Stomach (tissue), 9 donors: Measurements from ENCODE around the gene STARD5. TPM values are rescaled to one million over a fixed set of nuclear protein-coding genes. Genes with fewer than 3 reads are reported as not detected.

Experiments used
- DNase-seq, 2 donors: peaks; one replicate each; pipeline versions ENCODE4 v3.0.0 to v3.0.0-alpha.2; 2013 to 2019
- H3K27ac ChIP-seq, 5 donors: fragments of 200-600 bp in 4 of 5; sonication (generic) in 4 of 5; one replicate each; pipeline ENCODE4 v1.5.1; 2013 to 2019; ENCODE audit warnings: mild to moderate bottlenecking in 1 of 5, moderate library complexity in 1 of 5
- H3K27me3 ChIP-seq, 3 donors: fragments of 200-600 bp; sonication (generic); one replicate each; pipeline ENCODE4 v1.5.1; 2017 to 2019; ENCODE audit warnings: mixed run types in 1 of 3
- H3K36me3 ChIP-seq, 4 donors: fragments of 200-600 bp; sonication (generic); 1 replicate in 3 of 4; 2 replicates in 1 of 4; pipeline ENCODE4 v1.5.1; 2016 to 2019
- H3K4me1 ChIP-seq, 4 donors: fragments of 200-600 bp; sonication (generic); one replicate each; pipeline ENCODE4 v1.5.1; 2016 to 2019
- H3K4me3 ChIP-seq, 4 donors: fragments of 200-600 bp; sonication (generic) in 3 of 4; one replicate each; pipeline ENCODE4 v1.5.1; 2016 to 2019; ENCODE audit warnings: mild to moderate bottlenecking in 1 of 4
- H3K9me3 ChIP-seq, 4 donors: fragments of 200-600 bp; sonication (generic); one replicate each; pipeline ENCODE4 v1.5.1; 2016 to 2019
- EP300 ChIP-seq: sonication (generic); formaldehyde crosslinking; IDR thresholded peaks from one replicate; pipeline ENCODE4 v1.6.1; 2017; ENCODE audit warnings: antibody characterized with exemption
- POLR2A ChIP-seq, 4 donors: fragments of 450-650 bp; IDR thresholded peaks; one replicate each; pipeline ENCODE4 v1.6.1; 2016; ENCODE audit warnings: antibody characterized with exemption in 4 of 4, control low read depth in 2 of 4, mild to moderate bottlenecking in 1 of 4, moderate library complexity in 1 of 4
- POLR2AphosphoS5 ChIP-seq, 3 donors: sonication (generic); formaldehyde crosslinking; IDR thresholded peaks; one replicate each; pipeline ENCODE4 v1.6.1; 2016; ENCODE audit warnings: antibody characterized with exemption in 3 of 3
- WGBS, 5 donors: extraction: QIAGEN DNeasy Blood & Tissue Kit in 3 of 5; methylation state at CpG; one replicate each; pipeline versions ENCODE4 v1.1.5 to v1.1.7; 2013 to 2018; 5-methylcytosine and 5-hydroxymethylcytosine counted together
- intact Hi-C: fragments of 100-400 bp; cut with DNase I; formaldehyde crosslinking; loops from one replicate; pipeline ENCODE4 v1.15.1; 2023; ENCODE audit warnings: low total_unique reads
- polyA plus RNA-seq, 3 donors: library from polyadenylated mRNA; stranded (reverse); fragments of 200-250 nt; gene quantifications; one replicate each; pipeline ENCODE4 v1.2.3, GENCODE V29; 2013
- total RNA-seq, 5 donors: library from RNA; depleted of rRNA; stranded (reverse); fragments of >200 nt; gene quantifications; one replicate each; pipeline versions ENCODE4 v1.1.0 to v1.2.3, GENCODE V29; 2014 to 2016
- TF ChIP-seq, protein P1 (sequence below), 7 experiments: fragments of 450-650 bp in 4 of 7; fragments of 200-600 bp in 3 of 7; sonication (generic) in 3 of 7; IDR thresholded peaks; one replicate each; pipeline ENCODE4 v1.5.1; 2016 to 2019; ENCODE audit warnings: antibody characterized with exemption in 7 of 7, control low read depth in 2 of 7, mild to moderate bottlenecking in 1 of 7
- donor health status: healthy with polysubstance abuse.
- donor health status: Bipolar disorder and iron deficiency.
- donor health status: healthy.

STARD5 gene
- total and polyA plus RNA-seq, 8 donors = 0.89 to 157 (median 4.2) TPM; not detected in 1

DNA sequence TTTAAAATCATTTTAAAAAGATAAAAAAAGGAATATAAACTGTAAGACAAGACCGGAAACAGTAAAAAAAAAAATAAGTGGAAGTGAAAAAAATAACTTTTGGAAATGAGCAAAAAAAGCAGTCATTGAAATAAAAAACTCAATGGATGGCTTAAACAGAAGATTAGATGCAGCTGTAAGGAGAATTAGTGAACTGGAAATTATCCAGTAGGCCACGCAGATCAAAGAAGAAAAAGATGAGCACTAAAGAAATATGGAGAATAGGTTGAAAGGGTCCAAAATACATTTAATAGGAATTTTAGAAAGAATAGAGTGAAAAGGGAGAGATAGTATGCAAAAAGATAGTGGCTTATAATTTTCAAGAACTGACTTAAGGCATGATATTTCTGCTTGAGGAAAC is 47.0 kb downstream of the STARD5 start:
- peaks cover 0 to 23% (median 12%) of the 10 kb centered on the region in 4 donors for H3K4me1 ChIP-seq
- peaks cover 0 to 10% (median 3%) of the 10 kb centered on the region in 4 donors for H3K36me3 ChIP-seq
- intact Hi-C loops = no loop called here
- 90 to 98% (median 97%) methylated on average over 2 of the region's 2 CpGs for WGBS, 5 donors
- TF ChIP-seq, protein P1, sequence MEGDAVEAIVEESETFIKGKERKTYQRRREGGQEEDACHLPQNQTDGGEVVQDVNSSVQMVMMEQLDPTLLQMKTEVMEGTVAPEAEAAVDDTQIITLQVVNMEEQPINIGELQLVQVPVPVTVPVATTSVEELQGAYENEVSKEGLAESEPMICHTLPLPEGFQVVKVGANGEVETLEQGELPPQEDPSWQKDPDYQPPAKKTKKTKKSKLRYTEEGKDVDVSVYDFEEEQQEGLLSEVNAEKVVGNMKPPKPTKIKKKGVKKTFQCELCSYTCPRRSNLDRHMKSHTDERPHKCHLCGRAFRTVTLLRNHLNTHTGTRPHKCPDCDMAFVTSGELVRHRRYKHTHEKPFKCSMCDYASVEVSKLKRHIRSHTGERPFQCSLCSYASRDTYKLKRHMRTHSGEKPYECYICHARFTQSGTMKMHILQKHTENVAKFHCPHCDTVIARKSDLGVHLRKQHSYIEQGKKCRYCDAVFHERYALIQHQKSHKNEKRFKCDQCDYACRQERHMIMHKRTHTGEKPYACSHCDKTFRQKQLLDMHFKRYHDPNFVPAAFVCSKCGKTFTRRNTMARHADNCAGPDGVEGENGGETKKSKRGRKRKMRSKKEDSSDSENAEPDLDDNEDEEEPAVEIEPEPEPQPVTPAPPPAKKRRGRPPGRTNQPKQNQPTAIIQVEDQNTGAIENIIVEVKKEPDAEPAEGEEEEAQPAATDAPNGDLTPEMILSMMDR (IDR thresholded peaks at IDR 0.05) = no peak
- TF ChIP-seq POLR2A (IDR thresholded peaks at IDR 0.05) = no peak
- no peak for TF ChIP-seq POLR2AphosphoS5 (IDR thresholded peaks at IDR 0.05)
- TF ChIP-seq EP300 = no peak
- H3K9me3 ChIP-seq = no peaks in the 10 kb centered on the region
- H3K27ac ChIP-seq = no peak overlapping the region
- no peak overlapping the region for H3K4me3 ChIP-seq
- no peak for DNase-seq
- H3K27me3 ChIP-seq = no peaks in the 10 kb centered on the region

DNA sequence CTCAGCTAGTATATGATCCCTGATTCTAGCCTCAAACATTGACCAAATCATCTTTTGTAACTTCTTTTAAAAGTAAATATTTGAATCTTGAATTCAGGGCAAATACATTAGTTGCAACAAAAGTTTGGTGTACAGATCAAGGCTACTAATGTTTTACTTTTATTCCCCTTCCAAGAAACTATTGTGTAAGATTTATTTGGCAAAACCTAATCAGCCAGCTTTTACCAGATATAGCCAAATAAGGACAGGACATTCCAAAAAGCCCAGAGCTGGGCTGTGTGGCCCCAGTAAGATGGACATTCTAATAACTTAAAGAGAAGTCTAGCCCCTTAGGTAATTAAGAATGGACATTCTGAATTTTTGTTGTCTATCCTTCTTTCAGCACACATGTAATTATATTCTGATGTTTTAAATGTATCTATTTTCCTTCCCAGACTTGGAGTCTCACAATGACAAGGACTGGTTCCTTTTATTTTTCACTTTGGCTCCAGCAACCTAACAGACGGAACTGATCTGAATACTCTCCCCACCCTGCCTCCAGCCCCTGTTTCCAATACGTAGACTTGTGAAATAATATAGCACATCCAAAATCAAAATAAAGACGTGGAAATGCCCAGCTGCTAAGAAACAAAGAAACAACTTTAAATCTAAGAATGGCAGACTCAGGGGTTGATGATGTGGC is 48.1 kb downstream of the STARD5 start:
- DNase-seq = peak in 1 of 2 donors; percentile 51
- peaks cover 0 to 4% (median under 1%) of the 10 kb centered on the region in 4 donors for H3K36me3 ChIP-seq
- H3K9me3 ChIP-seq = no peaks in the 10 kb centered on the region
- no peaks in the 10 kb centered on the region for H3K27me3 ChIP-seq
- peaks cover 0 to 23% (median 12%) of the 10 kb centered on the region in 4 donors for H3K4me1 ChIP-seq
- H3K27ac ChIP-seq = peak overlapping the region in 4 of 5 donors; percentile 44 to 57 (median 49)
- H3K4me3 ChIP-seq = no peak overlapping the region
- intact Hi-C loops = no loop called here
- WGBS, 5 donors = 58 to 73% (median 69%) methylated on average over 3 of the region's 3 CpGs
- TF ChIP-seq POLR2AphosphoS5 (IDR thresholded peaks at IDR 0.05) (no peak), POLR2A (IDR thresholded peaks at IDR 0.05) (no peak), EP300 (no peak)
- TF ChIP-seq, protein P1 (IDR thresholded peaks at IDR 0.05) = no peak

DNA sequence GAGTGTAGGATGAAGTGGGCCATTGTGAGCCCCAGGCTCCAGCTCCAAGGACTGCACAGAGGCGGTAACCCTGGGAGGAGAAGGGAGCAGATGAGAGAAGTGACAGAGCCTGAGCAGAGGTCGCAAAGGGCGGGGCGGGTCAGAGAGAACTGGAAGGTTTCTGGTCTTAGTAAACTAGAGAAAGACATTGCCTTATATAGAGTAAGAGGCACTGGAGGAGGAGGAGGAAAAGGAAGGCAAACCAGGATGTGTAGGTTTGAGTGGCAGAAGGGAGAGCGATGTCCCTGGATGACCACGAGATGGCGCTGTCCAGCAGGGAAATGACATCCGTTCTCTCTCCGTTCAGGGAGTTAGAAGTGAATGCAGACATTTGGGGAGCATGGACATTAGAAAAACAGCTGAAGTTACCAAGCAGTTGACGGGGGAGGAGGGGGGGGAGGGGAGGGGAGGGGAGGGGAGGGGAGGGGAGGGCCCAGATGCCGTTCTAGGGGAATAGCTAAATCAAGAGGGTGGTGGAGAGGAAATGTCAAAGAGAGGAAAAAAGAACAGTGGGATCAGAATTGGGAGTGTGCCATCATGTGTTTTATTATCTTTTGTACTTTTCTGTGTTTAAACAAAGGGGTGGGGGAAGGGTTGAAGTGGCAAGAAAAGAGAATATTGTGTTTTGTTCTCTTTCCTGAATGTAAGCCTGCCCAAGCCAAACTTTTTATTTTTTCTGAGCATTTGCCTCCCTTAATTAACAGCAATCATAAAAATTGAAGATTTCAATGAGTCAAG is 48.8 kb downstream of the STARD5 start:
- Histone ChIP-seq H3K36me3 (peaks cover 0 to 4% (median 0%) of the 10 kb centered on the region in 4 donors), H3K4me3 (no peak overlapping the region), H3K27me3 (no peaks in the 10 kb centered on the region), H3K27ac (peak overlapping the region in 3 of 5 donors; percentile 45 to 57 (median 53)), H3K9me3 (no peaks in the 10 kb centered on the region), H3K4me1 (peaks cover 0 to 19% (median 12%) of the 10 kb centered on the region in 4 donors)
- intact Hi-C loops = loop anchor here (5.0 kb wide), 1 partner anchor 132 kb away; no protein-coding TSS in a partner anchor
- peak; percentile 80 to 94 for DNase-seq
- 9 to 11% (median 10%) methylated on average over 10 to 11 of the region's 11 CpGs for WGBS, 5 donors
- TF ChIP-seq POLR2A (IDR thresholded peaks at IDR 0.05) (no peak), EP300 (no peak), POLR2AphosphoS5 (IDR thresholded peaks at IDR 0.05) (peak in 2 of 3 donors; percentile 20 to 64)
- TF ChIP-seq, protein P1 (IDR thresholded peaks at IDR 0.05) = peak in 5 of 7 experiments; percentile 82 to 94 (median 87)

DNA sequence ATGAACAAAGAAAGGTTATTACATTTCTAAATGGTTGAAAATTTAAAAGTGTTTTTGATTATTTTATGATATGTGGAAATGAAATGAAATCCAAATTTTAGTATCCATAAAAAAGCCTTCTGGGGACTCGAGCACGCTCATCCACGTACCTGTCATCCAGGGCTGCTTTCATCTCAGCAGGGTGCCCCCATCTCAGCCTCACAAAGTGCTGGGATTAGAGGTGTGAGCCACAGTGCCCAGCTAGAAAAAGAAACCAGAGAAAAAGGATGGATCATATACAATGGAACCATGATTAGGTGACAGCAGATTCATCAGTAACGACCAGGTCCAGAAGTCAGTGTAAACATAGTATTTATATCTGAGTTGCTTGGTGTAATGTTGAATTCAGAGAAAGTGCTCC is 49.7 kb downstream of the STARD5 start:
- H3K9me3 ChIP-seq = no peaks in the 10 kb centered on the region
- WGBS, 5 donors = 83 to 90% (median 85%) methylated on average over 4 of the region's 4 CpGs
- peaks cover 0 to 10% (median 0%) of the 10 kb centered on the region in 4 donors for H3K36me3 ChIP-seq
- peaks cover 0 to 19% (median 12%) of the 10 kb centered on the region in 4 donors for H3K4me1 ChIP-seq
- H3K27ac ChIP-seq = peak overlapping the region in 1 of 5 donors; percentile 45
- DNase-seq = no peak
- no peak overlapping the region for H3K4me3 ChIP-seq
- TF ChIP-seq POLR2A (IDR thresholded peaks at IDR 0.05) (no peak), POLR2AphosphoS5 (IDR thresholded peaks at IDR 0.05) (no peak), EP300 (no peak)
- TF ChIP-seq, protein P1 (IDR thresholded peaks at IDR 0.05) = no peak
- intact Hi-C loops = loop anchor here (5.0 kb wide), 1 partner anchor 133 kb away; no protein-coding TSS in a partner anchor
- H3K27me3 ChIP-seq = no peaks in the 10 kb centered on the region
